Measurements from ENCODE around the gene MACC1. TPM values are rescaled to one million over a fixed set of nuclear protein-coding genes. Genes with fewer than 3 reads are reported as not detected.

Gene MACC1
- polyA plus RNA-seq, 1 donor (not counting 4 experiments of a cell fraction or from before 2014, with no cell fraction given) = 16.4 TPM

GRCh38 chr7:20249920-20250319, 32.7 kb upstream of the MACC1 start:
- Histone ChIP-seq H2AFZ (ENCODE audit: control insufficient read depth, low read length) (no peak overlapping the region), H3K9ac (ENCODE audit: control insufficient read depth, extremely low read depth, insufficient read depth, low read length) (no peak overlapping the region), H3K9me1 (ENCODE audit: control insufficient read depth, extremely low read depth, insufficient read depth, low read length) (no peaks in the 10 kb centered on the region), H3K79me2 (ENCODE audit: control insufficient read depth, insufficient read depth, low read length) (no peaks in the 10 kb centered on the region), H3K27me3 (ENCODE audit: control insufficient read depth, extremely low read depth, insufficient read depth, low read length) (no peaks in the 10 kb centered on the region), H3K27ac (ENCODE audit: control insufficient read depth, insufficient read depth, low read length) (no peak overlapping the region), H3K9me3 (ENCODE audit: control insufficient read depth, low read depth, low read length) (no peaks in the 10 kb centered on the region), H3K4me1 (ENCODE audit: control insufficient read depth, extremely low read depth, insufficient read depth, low read length) (no peaks in the 10 kb centered on the region), H3K4me2 (ENCODE audit: control insufficient read depth, extremely low read depth, insufficient read depth, low read depth, low read length) (no peak overlapping the region), H3K4me3 (ENCODE audit: control insufficient read depth in 2 of 3, extremely low read depth in 1 of 3, insufficient read depth in 2 of 3, low read depth in 1 of 3, low read length in 3 of 3) (no peak overlapping the region), H3K36me3 (ENCODE audit: control insufficient read depth in 2 of 2, extremely low read depth in 1 of 2, insufficient read depth in 2 of 2, low read length in 2 of 2) (no peaks in the 10 kb centered on the region), H4K20me1 (ENCODE audit: control insufficient read depth, extremely low read depth, insufficient read depth, low read length) (no peaks in the 10 kb centered on the region)
- DNase-seq (ENCODE audit: low read depth, low spot score) = no peak
- TF ChIP-seq EZH2 (IDR thresholded peaks at IDR 0.05; ENCODE audit: low read length) = no peak
- TF ChIP-seq, protein P1, sequence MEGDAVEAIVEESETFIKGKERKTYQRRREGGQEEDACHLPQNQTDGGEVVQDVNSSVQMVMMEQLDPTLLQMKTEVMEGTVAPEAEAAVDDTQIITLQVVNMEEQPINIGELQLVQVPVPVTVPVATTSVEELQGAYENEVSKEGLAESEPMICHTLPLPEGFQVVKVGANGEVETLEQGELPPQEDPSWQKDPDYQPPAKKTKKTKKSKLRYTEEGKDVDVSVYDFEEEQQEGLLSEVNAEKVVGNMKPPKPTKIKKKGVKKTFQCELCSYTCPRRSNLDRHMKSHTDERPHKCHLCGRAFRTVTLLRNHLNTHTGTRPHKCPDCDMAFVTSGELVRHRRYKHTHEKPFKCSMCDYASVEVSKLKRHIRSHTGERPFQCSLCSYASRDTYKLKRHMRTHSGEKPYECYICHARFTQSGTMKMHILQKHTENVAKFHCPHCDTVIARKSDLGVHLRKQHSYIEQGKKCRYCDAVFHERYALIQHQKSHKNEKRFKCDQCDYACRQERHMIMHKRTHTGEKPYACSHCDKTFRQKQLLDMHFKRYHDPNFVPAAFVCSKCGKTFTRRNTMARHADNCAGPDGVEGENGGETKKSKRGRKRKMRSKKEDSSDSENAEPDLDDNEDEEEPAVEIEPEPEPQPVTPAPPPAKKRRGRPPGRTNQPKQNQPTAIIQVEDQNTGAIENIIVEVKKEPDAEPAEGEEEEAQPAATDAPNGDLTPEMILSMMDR (optimal IDR thresholded peaks at IDR 0.05 in 1 of 3, IDR thresholded peaks at IDR 0.05 in 1 of 3, conservative IDR thresholded peaks at IDR 0.05 in 1 of 3; ENCODE audit: extremely low read depth in 1 of 3, insufficient read depth in 2 of 3, low read length in 3 of 3) = no peak
- no peak for FAIRE-seq
- dilution Hi-C loops (cut with MboI; ENCODE audit: extremely low pct_ligation_motif_present, low sequenced_read_pairs) = no loop called here

DNA sequence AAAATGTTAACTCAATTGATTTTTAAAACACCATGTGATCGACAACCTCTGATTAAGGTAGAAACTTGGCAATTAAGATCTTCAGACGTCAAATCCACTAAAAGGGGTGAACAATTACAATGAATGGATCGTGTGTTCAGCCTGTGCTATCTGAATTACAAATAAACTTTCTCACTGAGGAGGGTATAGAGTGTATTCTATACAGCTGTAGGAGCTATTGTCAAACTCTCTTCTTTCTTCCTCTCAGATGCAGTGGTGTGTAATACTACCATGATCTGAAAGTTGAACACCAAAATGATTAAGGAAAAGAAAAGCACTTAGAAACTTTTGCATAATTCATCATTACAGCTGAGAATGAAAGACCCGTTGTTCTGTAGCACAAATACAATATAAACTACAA, 32.2 kb upstream of the MACC1 start:
- Histone ChIP-seq H4K20me1 (ENCODE audit: control insufficient read depth, extremely low read depth, insufficient read depth, low read length) (no peaks in the 10 kb centered on the region), H3K4me3 (ENCODE audit: control insufficient read depth in 2 of 3, extremely low read depth in 1 of 3, insufficient read depth in 2 of 3, low read depth in 1 of 3, low read length in 3 of 3) (no peak overlapping the region), H3K9me1 (ENCODE audit: control insufficient read depth, extremely low read depth, insufficient read depth, low read length) (no peaks in the 10 kb centered on the region), H3K4me1 (ENCODE audit: control insufficient read depth, extremely low read depth, insufficient read depth, low read length) (no peaks in the 10 kb centered on the region), H3K79me2 (ENCODE audit: control insufficient read depth, insufficient read depth, low read length) (no peaks in the 10 kb centered on the region), H3K4me2 (ENCODE audit: control insufficient read depth, extremely low read depth, insufficient read depth, low read depth, low read length) (no peak overlapping the region), H3K27ac (ENCODE audit: control insufficient read depth, insufficient read depth, low read length) (no peak overlapping the region), H3K27me3 (ENCODE audit: control insufficient read depth, extremely low read depth, insufficient read depth, low read length) (no peaks in the 10 kb centered on the region), H3K9me3 (ENCODE audit: control insufficient read depth, low read depth, low read length) (no peaks in the 10 kb centered on the region), H3K9ac (ENCODE audit: control insufficient read depth, extremely low read depth, insufficient read depth, low read length) (no peak overlapping the region), H3K36me3 (ENCODE audit: control insufficient read depth in 2 of 2, extremely low read depth in 1 of 2, insufficient read depth in 2 of 2, low read length in 2 of 2) (no peaks in the 10 kb centered on the region), H2AFZ (ENCODE audit: control insufficient read depth, low read length) (no peak overlapping the region)
- DNase-seq (ENCODE audit: low read depth, low spot score) (no peak), FAIRE-seq (no peak)
- TF ChIP-seq EZH2 (IDR thresholded peaks at IDR 0.05; ENCODE audit: low read length) = no peak
- TF ChIP-seq, protein P1 (optimal IDR thresholded peaks at IDR 0.05 in 1 of 3, IDR thresholded peaks at IDR 0.05 in 1 of 3, conservative IDR thresholded peaks at IDR 0.05 in 1 of 3; ENCODE audit: extremely low read depth in 1 of 3, insufficient read depth in 2 of 3, low read length in 3 of 3) = no peak
- dilution Hi-C loops (cut with MboI; ENCODE audit: extremely low pct_ligation_motif_present, low sequenced_read_pairs) = no loop called here

Data from keratinocyte (primary cell).